HepG2 (cell line): Measurements from ENCODE around the gene SLC39A10. TPM values are rescaled to one million over a fixed set of nuclear protein-coding genes. Genes with fewer than 3 reads are reported as not detected.

Experiments
- BCLAF1 ChIP-seq: fragments of 450-650 bp; IDR thresholded peaks from 2 replicates; pipeline ENCODE4 v1.6.1; 2017; ENCODE audit warnings: mild to moderate bottlenecking
- KDM5B ChIP-seq: sonication (generic); formaldehyde crosslinking; IDR thresholded peaks from 2 replicates; pipeline ENCODE4 v1.4.0; 2020; ENCODE audit warnings: missing genetic modification reagents, mild to moderate bottlenecking, borderline replicate concordance
- KLF13 ChIP-seq: sonication (generic); formaldehyde crosslinking; IDR thresholded peaks from 2 replicates; pipeline ENCODE4 v1.4.0; 2020; ENCODE audit warnings: mild to moderate bottlenecking, missing genetic modification reagents
- NONO ChIP-seq, 2 experiments: fragments of 450-650 bp in 1 of 2; sonication (generic) in 1 of 2; formaldehyde crosslinking in 1 of 2; IDR thresholded peaks in 1 of 2; conservative IDR thresholded peaks in 1 of 2; 2 replicates each; pipeline versions ENCODE4 v1.6.1 to v1.8.0; 2017 to 2022; ENCODE audit warnings: mild to moderate bottlenecking in 1 of 2, missing genetic modification reagents in 1 of 2, moderate library complexity in 1 of 2
- SNAPC4 ChIP-seq: sonication (generic); formaldehyde crosslinking; IDR thresholded peaks from 2 replicates; pipeline ENCODE4 v1.4.0; 2020; ENCODE audit warnings: mild to moderate bottlenecking, missing genetic modification reagents
- polyA plus RNA-seq, 8 experiments: library from polyadenylated mRNA; depleted of rRNA in 3 of 8; stranded (reverse) in 7 of 8; unstranded in 1 of 8; fragments of >200 nt; fragmentation: Illumina TruSeq in 4 of 8; extraction: Trizol in 4 of 8; gene quantifications; 2 replicates each; pipeline versions ENCODE4 v1.2.1 to v1.2.3, GENCODE V29; 2011 to 2016; ENCODE audit warnings: low read depth in 4 of 8, missing spikeins in 1 of 8, mixed read lengths in 1 of 8; ENCODE audit not compliant: insufficient read depth in 1 of 8
- total RNA-seq, 5 experiments: library from RNA; depleted of rRNA; stranded (reverse); fragments of >200 nt; fragmentation: Illumina TruSeq; extraction: Trizol; gene quantifications; 2 replicates each; pipeline ENCODE4 v1.2.3, GENCODE V29; 2016; ENCODE audit warnings: low read depth in 1 of 5
- TF ChIP-seq, protein P1 (sequence below): sonication (generic); formaldehyde crosslinking; conservative IDR thresholded peaks from 2 replicates; pipeline ENCODE4 v1.4.0; 2020; ENCODE audit warnings: mild to moderate bottlenecking, missing genetic modification reagents, moderate library complexity
- TF ChIP-seq, protein P2 (sequence below): sonication (generic); formaldehyde crosslinking; IDR thresholded peaks from 2 replicates; pipeline ENCODE4 v1.5.1; 2020; ENCODE audit warnings: mild to moderate bottlenecking, missing genetic modification reagents, borderline replicate concordance

The SLC39A10 gene
- total and polyA plus RNA-seq, 2 of the 13 experiments (the other 11 are each of a cell fraction or from before 2014, with no cell fraction given) = 13.2 to 21.0 TPM

GRCh38 chr2:195656859-195657633 is at the start of gene SLC39A10 (continued):
- TF ChIP-seq, protein P1, sequence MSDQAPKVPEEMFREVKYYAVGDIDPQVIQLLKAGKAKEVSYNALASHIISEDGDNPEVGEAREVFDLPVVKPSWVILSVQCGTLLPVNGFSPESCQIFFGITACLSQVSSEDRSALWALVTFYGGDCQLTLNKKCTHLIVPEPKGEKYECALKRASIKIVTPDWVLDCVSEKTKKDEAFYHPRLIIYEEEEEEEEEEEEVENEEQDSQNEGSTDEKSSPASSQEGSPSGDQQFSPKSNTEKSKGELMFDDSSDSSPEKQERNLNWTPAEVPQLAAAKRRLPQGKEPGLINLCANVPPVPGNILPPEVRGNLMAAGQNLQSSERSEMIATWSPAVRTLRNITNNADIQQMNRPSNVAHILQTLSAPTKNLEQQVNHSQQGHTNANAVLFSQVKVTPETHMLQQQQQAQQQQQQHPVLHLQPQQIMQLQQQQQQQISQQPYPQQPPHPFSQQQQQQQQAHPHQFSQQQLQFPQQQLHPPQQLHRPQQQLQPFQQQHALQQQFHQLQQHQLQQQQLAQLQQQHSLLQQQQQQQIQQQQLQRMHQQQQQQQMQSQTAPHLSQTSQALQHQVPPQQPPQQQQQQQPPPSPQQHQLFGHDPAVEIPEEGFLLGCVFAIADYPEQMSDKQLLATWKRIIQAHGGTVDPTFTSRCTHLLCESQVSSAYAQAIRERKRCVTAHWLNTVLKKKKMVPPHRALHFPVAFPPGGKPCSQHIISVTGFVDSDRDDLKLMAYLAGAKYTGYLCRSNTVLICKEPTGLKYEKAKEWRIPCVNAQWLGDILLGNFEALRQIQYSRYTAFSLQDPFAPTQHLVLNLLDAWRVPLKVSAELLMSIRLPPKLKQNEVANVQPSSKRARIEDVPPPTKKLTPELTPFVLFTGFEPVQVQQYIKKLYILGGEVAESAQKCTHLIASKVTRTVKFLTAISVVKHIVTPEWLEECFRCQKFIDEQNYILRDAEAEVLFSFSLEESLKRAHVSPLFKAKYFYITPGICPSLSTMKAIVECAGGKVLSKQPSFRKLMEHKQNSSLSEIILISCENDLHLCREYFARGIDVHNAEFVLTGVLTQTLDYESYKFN (CRISPR knock-in tag) = 0 out of 2 replicates have a peak, but pooled peaks have one; percentile 25
- TF ChIP-seq BCLAF1 = no peak
- TF ChIP-seq KDM5B (CRISPR knock-in tag) = peak; percentile 54
- TF ChIP-seq, protein P2, sequence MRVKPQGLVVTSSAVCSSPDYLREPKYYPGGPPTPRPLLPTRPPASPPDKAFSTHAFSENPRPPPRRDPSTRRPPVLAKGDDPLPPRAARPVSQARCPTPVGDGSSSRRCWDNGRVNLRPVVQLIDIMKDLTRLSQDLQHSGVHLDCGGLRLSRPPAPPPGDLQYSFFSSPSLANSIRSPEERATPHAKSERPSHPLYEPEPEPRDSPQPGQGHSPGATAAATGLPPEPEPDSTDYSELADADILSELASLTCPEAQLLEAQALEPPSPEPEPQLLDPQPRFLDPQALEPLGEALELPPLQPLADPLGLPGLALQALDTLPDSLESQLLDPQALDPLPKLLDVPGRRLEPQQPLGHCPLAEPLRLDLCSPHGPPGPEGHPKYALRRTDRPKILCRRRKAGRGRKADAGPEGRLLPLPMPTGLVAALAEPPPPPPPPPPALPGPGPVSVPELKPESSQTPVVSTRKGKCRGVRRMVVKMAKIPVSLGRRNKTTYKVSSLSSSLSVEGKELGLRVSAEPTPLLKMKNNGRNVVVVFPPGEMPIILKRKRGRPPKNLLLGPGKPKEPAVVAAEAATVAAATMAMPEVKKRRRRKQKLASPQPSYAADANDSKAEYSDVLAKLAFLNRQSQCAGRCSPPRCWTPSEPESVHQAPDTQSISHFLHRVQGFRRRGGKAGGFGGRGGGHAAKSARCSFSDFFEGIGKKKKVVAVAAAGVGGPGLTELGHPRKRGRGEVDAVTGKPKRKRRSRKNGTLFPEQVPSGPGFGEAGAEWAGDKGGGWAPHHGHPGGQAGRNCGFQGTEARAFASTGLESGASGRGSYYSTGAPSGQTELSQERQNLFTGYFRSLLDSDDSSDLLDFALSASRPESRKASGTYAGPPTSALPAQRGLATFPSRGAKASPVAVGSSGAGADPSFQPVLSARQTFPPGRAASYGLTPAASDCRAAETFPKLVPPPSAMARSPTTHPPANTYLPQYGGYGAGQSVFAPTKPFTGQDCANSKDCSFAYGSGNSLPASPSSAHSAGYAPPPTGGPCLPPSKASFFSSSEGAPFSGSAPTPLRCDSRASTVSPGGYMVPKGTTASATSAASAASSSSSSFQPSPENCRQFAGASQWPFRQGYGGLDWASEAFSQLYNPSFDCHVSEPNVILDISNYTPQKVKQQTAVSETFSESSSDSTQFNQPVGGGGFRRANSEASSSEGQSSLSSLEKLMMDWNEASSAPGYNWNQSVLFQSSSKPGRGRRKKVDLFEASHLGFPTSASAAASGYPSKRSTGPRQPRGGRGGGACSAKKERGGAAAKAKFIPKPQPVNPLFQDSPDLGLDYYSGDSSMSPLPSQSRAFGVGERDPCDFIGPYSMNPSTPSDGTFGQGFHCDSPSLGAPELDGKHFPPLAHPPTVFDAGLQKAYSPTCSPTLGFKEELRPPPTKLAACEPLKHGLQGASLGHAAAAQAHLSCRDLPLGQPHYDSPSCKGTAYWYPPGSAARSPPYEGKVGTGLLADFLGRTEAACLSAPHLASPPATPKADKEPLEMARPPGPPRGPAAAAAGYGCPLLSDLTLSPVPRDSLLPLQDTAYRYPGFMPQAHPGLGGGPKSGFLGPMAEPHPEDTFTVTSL = peak; percentile 72; the same call in 1 of the 2 replicates
- TF ChIP-seq SNAPC4 (CRISPR knock-in tag) = no peak
- TF ChIP-seq NONO (IDR thresholded peaks at IDR 0.05) = no peak
- TF ChIP-seq NONO (CRISPR knock-in tag; conservative IDR thresholded peaks at IDR 0.05) = peak; percentile 79
- no peak for TF ChIP-seq KLF13 (CRISPR knock-in tag)
